NCI-H446 (cell line): ENCODE data around the gene COL8A2.
"Not testable (repeated sequence)": the region's sequence is repeated elsewhere in the genome, so short reads cannot be mapped to it uniquely, and the experiment has no call there.

Experiments
- DNase-seq, 2 experiments: peaks; one replicate each; lab custom pipeline; 2025; lab: John Stamatoyannopoulos, UW

The COL8A2 gene

GRCh38 chr1:36125129-36125991 lies at the start of gene COL8A2:
Gene COL8A2, minus strand, starts transcription at chr1:36125222. Its CDS starts 24,980 bp downstream, at chr1:36100242.
- no peak for DNase-seq

GRCh38 chr1:36174713-36175112 lies 49.7 kb upstream of the COL8A2 start:
- no peak for DNase-seq

- DNase-seq = no peak
Measured at GRCh38 chr1:36172983-36173382, 48.0 kb upstream of the COL8A2 start.

GRCh38 chr1:36172017-36172747 lies 47.2 kb upstream of the COL8A2 start:
- no peak for DNase-seq

GRCh38 chr1:36170643-36171412 lies 45.8 kb upstream of the COL8A2 start:
- DNase-seq = no peak

GRCh38 chr1:36168514-36168913 lies 43.5 kb upstream of the COL8A2 start:
- DNase-seq = no peak

- DNase-seq = no peak
Measured at GRCh38 chr1:36166938-36167905, 42.2 kb upstream of the COL8A2 start.

- no peak for DNase-seq
Measured at GRCh38 chr1:36166136-36166535, 41.1 kb upstream of the COL8A2 start.

- no peak for DNase-seq
Measured at GRCh38 chr1:36165145-36165544, 40.1 kb upstream of the COL8A2 start.

GRCh38 chr1:36164361-36164760 lies 39.3 kb upstream of the COL8A2 start:
- DNase-seq = no peak

- no peak for DNase-seq
Measured at GRCh38 chr1:36163426-36163825, 38.4 kb upstream of the COL8A2 start.

GRCh38 chr1:36162680-36163239 lies 37.7 kb upstream of the COL8A2 start:
- DNase-seq = no peak

GRCh38 chr1:36161641-36162531 lies 36.9 kb upstream of the COL8A2 start:
- no peak for DNase-seq

GRCh38 chr1:36160949-36161485 lies 36.0 kb upstream of the COL8A2 start:
- DNase-seq = no peak

- no peak for DNase-seq
Measured at GRCh38 chr1:36160388-36160948, 35.4 kb upstream of the COL8A2 start.

- DNase-seq = no peak
Measured at GRCh38 chr1:36159614-36160387, 34.8 kb upstream of the COL8A2 start.

- not testable (repeated sequence) for DNase-seq
Measured at GRCh38 chr1:36158827-36159252, 33.8 kb upstream of the COL8A2 start.
